22Rv1 (cell line): ENCODE results near the gene TTC28.
A peak's percentile ranks its signal among the peaks of the same experiment; 100 is the strongest.

ENCODE experiments used
- H3K27ac ChIP-seq: fragments of 450-650 bp; 2 replicates; pipeline ENCODE4 v1.5.1; 2017
- ZFX ChIP-seq: fragments of 450-650 bp; IDR thresholded peaks from 2 replicates; pipeline ENCODE4 v1.6.1; 2017; ENCODE audit warnings: antibody characterized with exemption, borderline replicate concordance
- TF ChIP-seq, protein P1 (sequence below): fragments of 450-650 bp; IDR thresholded peaks from 2 replicates; pipeline ENCODE4 v1.5.1; 2017; ENCODE audit warnings: mild to moderate bottlenecking

Gene TTC28

DNA sequence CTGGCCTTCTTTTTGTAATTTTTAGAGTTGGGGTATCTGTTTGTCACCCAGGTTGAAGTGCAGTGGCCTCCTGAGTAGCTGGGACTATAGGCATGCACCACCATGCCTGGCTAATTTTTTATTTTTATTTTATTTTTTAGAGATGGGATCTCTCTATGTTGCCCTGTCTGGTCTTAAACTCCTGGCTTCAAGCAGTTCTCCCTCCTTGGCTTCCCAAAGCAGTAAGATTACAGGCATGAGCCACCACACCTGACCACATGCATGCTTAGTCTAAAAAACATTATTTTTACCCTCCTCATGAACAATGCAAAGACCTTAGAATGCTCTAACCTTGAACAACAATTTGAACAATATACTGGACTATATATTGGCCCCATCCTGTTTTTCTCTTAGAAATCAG lies 738.5 kb downstream of the TTC28 start:
- no peak overlapping the region for H3K27ac ChIP-seq
- TF ChIP-seq, protein P1, sequence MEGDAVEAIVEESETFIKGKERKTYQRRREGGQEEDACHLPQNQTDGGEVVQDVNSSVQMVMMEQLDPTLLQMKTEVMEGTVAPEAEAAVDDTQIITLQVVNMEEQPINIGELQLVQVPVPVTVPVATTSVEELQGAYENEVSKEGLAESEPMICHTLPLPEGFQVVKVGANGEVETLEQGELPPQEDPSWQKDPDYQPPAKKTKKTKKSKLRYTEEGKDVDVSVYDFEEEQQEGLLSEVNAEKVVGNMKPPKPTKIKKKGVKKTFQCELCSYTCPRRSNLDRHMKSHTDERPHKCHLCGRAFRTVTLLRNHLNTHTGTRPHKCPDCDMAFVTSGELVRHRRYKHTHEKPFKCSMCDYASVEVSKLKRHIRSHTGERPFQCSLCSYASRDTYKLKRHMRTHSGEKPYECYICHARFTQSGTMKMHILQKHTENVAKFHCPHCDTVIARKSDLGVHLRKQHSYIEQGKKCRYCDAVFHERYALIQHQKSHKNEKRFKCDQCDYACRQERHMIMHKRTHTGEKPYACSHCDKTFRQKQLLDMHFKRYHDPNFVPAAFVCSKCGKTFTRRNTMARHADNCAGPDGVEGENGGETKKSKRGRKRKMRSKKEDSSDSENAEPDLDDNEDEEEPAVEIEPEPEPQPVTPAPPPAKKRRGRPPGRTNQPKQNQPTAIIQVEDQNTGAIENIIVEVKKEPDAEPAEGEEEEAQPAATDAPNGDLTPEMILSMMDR: no peak
- TF ChIP-seq ZFX: no peak

DNA sequence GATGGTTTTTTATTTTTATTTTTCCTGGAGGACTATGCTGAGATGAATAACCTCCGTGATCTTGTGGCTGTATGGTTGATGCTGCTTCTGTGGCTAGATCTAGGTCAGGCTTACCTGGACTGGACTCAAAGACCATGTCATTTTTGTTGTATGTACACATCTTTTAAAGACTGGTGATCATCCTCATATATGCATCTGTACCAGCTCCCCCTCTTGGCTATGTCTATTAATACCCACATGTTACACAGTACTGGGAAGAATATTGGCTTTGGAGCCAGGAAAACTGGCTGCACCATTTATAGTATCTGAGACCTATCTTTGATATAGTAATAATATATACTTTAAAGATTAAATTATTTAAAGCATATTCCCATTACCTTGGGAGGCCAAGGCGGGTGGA lies 742.2 kb downstream of the TTC28 start:
- H3K27ac ChIP-seq: no peak overlapping the region
- no peak for TF ChIP-seq ZFX
- TF ChIP-seq, protein P1: peak; percentile 33

DNA sequence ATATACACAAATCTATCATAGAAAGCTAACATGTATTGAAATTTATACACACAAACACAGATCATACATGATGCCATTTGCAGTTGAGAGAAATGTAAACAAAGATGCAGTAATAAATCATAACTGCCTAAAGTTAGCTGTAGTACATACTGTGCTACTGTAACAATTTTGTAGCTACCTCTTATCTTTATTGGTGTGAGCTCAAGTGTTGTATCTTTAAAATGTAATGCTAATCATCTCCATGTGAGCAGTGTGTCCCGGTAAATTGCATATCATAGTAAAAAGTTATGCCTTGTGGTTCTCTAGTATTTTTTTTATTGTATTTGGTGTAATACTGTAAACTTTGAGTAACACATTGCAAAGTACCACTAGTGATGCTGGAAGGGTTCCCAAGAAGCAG lies 743.7 kb downstream of the TTC28 start:
- TF ChIP-seq, protein P1: no peak
- no peak for TF ChIP-seq ZFX
- no peak overlapping the region for H3K27ac ChIP-seq

DNA sequence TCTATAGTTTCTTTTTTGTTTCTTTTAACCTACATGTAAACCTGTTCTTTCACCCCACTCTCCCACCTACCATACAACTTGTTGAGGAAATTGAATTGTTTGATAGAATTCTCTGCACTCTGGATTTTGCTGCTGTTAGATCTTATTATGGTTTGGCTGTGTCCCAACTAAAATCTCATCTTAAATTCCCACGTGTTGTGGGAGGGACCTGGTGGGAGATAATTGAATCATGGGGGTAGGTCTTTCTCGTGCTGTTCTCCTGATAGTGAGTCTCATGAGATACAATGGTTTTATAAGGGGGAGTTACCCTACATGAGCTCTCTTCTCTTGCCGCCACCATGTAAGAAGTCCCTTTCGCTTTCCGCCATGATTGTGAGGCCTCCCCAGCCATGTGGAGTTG lies 745.6 kb downstream of the TTC28 start:
- no peak for TF ChIP-seq ZFX
- TF ChIP-seq, protein P1: no peak
- no peak overlapping the region for H3K27ac ChIP-seq

DNA sequence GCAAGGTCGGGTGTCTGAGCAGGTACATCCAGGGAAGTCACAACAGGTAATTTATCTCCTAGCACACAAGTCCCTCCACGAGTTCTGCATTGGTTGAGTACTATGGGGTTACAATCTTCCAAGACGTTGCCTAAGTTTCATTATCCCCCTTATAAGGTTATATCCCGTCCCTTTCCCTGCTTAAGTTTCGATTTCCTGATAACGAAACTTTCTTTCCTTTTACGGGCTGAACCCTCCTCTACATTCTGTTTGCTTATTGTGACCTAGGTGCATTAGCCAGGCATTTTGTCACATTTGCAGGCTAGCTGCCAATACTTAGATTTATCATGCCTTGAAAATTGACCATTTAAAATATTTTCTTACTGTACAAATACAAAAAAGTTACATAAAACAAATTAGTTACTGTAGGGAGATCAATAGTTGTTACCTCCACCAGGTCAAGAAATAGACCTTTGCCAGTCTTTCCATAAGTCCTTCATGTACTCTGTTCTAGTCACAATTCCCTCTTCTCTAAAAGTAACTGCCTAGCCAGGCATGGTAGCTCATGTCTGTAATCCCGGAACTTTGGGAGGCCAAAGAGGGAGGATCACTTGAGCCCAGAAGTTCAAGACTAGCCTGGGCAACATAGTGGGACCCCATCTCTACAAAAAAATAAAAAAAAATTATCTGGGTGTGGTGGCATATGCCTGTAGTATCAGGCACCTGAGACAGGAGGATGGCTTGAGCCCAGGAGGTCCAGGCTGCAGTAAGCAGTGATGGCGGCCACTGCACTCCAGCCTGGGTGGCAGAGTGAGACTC lies 746.3 kb downstream of the TTC28 start:
- no peak for TF ChIP-seq ZFX
- TF ChIP-seq, protein P1: no peak
- H3K27ac ChIP-seq: no peak overlapping the region

DNA sequence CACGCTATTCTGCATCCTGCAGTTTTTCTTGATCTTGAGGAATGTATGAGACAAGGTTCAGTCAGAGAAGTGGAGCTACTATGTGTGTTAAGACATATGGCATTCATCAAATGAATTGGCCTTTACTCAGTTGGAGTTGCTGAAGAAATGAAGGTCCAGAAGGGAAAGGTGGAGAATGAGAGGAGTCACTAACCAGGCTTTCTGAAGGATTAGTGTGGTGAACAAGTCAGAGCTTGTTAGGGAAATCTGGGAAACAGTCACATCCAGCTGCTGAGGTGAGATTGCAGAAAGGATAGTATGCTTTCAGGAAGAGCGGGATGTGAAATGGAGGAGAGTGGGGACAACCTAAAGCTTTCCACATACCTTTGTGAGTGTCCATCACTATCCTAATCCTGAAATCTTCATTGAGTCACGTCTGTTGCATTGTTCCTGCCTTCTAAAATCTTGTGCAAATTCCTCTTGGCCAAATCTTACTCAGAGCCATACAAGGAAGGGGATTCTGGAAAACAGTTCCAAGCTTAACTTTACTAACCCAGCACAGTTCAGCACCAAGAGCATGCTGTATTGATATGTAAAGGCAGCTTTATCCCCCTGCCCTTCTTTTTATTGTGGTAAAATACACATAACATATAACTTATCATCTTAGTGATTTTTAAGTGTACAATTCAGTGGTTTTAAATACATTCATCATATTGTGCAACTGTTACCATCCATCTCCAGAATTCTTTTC lies 749.1 kb downstream of the TTC28 start:
- TF ChIP-seq, protein P1: no peak
- no peak for TF ChIP-seq ZFX

More for the DNA sequence above, 749.1 kb downstream of the TTC28 start:
- no peak overlapping the region for H3K27ac ChIP-seq
